ENCODE measurements around the gene NAT8L.

Gene NAT8L

GRCh38 chr4:2062168-2062807 lies 3.2 kb downstream of the NAT8L start:
- Histone ChIP-seq H3K9ac (ENCODE audit: low read length) (no peak overlapping the region), H4K5ac (ENCODE audit: low read length) (no peak overlapping the region), H3K56ac (ENCODE audit: low read length) (no peak overlapping the region), H3K27ac (ENCODE audit: low read depth, low read length) (no peak overlapping the region), H3K4me2 (ENCODE audit: low read length) (no peak overlapping the region), H3K27me3 (ENCODE audit: insufficient read depth, low read length, poor library complexity) (peaks cover 17% of the 10 kb centered on the region), H2AK5ac (ENCODE audit: low read length) (no peak overlapping the region), H3K18ac (ENCODE audit: low read length) (no peak overlapping the region), H3K4ac (ENCODE audit: low read depth, low read length) (no peak overlapping the region), H4K8ac (ENCODE audit: low read depth, low read length) (no peak overlapping the region), H3K36me3 (ENCODE audit: control insufficient read depth, insufficient read depth, low read length) (no peaks in the 10 kb centered on the region), H3K79me1 (ENCODE audit: low read length) (no peaks in the 10 kb centered on the region), H3K4me1 (ENCODE audit: control insufficient read depth, low read depth, low read length) (no peaks in the 10 kb centered on the region), H2BK120ac (ENCODE audit: low read depth, low read length) (no peak overlapping the region), H2BK5ac (ENCODE audit: low read length) (no peak overlapping the region), H3K23ac (ENCODE audit: low read length) (no peak overlapping the region), H3K4me3 (ENCODE audit: low read length) (no peak overlapping the region), H3K79me2 (ENCODE audit: control insufficient read depth, insufficient read depth, low read length) (no peaks in the 10 kb centered on the region), H2BK15ac (replicated peaks; ENCODE audit: low read depth) (no peak overlapping the region)
- WGBS (ENCODE audit: extremely low coverage, insufficient coverage, low lambda C conversion rate) = no CpG with 5 or more reads among the region's 11 CpGs
- no peak for DNase-seq

GRCh38 chr4:2062808-2063524 lies 3.8 kb downstream of the NAT8L start:
- DNase-seq = no peak
- peaks cover 11% of the 10 kb centered on the region for H3K27me3 ChIP-seq (ENCODE audit: insufficient read depth, low read length, poor library complexity)
- no peak overlapping the region for H2BK15ac ChIP-seq (replicated peaks; ENCODE audit: low read depth)
- no peak overlapping the region for H3K23ac ChIP-seq (ENCODE audit: low read length)
- no peak overlapping the region for H3K4me3 ChIP-seq (ENCODE audit: low read length)
- no peak overlapping the region for H2BK120ac ChIP-seq (ENCODE audit: low read depth, low read length)
- no peak overlapping the region for H4K8ac ChIP-seq (ENCODE audit: low read depth, low read length)
- H3K79me1 ChIP-seq (ENCODE audit: low read length) = no peaks in the 10 kb centered on the region
- H3K18ac ChIP-seq (ENCODE audit: low read length) = no peak overlapping the region
- no peaks in the 10 kb centered on the region for H3K36me3 ChIP-seq (ENCODE audit: control insufficient read depth, insufficient read depth, low read length)
- H2AK5ac ChIP-seq (ENCODE audit: low read length) = no peak overlapping the region
- no peak overlapping the region for H3K4ac ChIP-seq (ENCODE audit: low read depth, low read length)
- no peak overlapping the region for H3K4me2 ChIP-seq (ENCODE audit: low read length)
- H3K79me2 ChIP-seq (ENCODE audit: control insufficient read depth, insufficient read depth, low read length) = no peaks in the 10 kb centered on the region
- no peak overlapping the region for H3K27ac ChIP-seq (ENCODE audit: low read depth, low read length)
- H3K9ac ChIP-seq (ENCODE audit: low read length) = no peak overlapping the region
- no peak overlapping the region for H2BK5ac ChIP-seq (ENCODE audit: low read length)
- H4K5ac ChIP-seq (ENCODE audit: low read length) = no peak overlapping the region
- H3K4me1 ChIP-seq (ENCODE audit: control insufficient read depth, low read depth, low read length) = no peaks in the 10 kb centered on the region
- no CpG with 5 or more reads among the region's 16 CpGs for WGBS (ENCODE audit: extremely low coverage, insufficient coverage, low lambda C conversion rate)
- no peak overlapping the region for H3K56ac ChIP-seq (ENCODE audit: low read length)

- H3K79me1 ChIP-seq (ENCODE audit: low read length) = no peaks in the 10 kb centered on the region
- no peaks in the 10 kb centered on the region for H3K79me2 ChIP-seq (ENCODE audit: control insufficient read depth, insufficient read depth, low read length)
- H2AK5ac ChIP-seq (ENCODE audit: low read length) = no peak overlapping the region
- H3K4me1 ChIP-seq (ENCODE audit: control insufficient read depth, low read depth, low read length) = no peaks in the 10 kb centered on the region
- H3K27me3 ChIP-seq (ENCODE audit: insufficient read depth, low read length, poor library complexity) = peaks cover 8% of the 10 kb centered on the region
- H3K4me3 ChIP-seq (ENCODE audit: low read length) = no peak overlapping the region
- H3K18ac ChIP-seq (ENCODE audit: low read length) = no peak overlapping the region
- WGBS (ENCODE audit: extremely low coverage, insufficient coverage, low lambda C conversion rate) = no CpG with 5 or more reads among the region's 53 CpGs
- no peak overlapping the region for H2BK5ac ChIP-seq (ENCODE audit: low read length)
- no peak overlapping the region for H3K4ac ChIP-seq (ENCODE audit: low read depth, low read length)
- no peak overlapping the region for H4K8ac ChIP-seq (ENCODE audit: low read depth, low read length)
- H3K27ac ChIP-seq (ENCODE audit: low read depth, low read length) = no peak overlapping the region
- no peak overlapping the region for H3K56ac ChIP-seq (ENCODE audit: low read length)
- H3K36me3 ChIP-seq (ENCODE audit: control insufficient read depth, insufficient read depth, low read length) = no peaks in the 10 kb centered on the region
- no peak overlapping the region for H3K9ac ChIP-seq (ENCODE audit: low read length)
- no peak overlapping the region for H3K4me2 ChIP-seq (ENCODE audit: low read length)
- H4K5ac ChIP-seq (ENCODE audit: low read length) = no peak overlapping the region
- no peak overlapping the region for H2BK120ac ChIP-seq (ENCODE audit: low read depth, low read length)
- no peak overlapping the region for H3K23ac ChIP-seq (ENCODE audit: low read length)
- H2BK15ac ChIP-seq (replicated peaks; ENCODE audit: low read depth) = no peak overlapping the region
- DNase-seq = no peak
Observed at GRCh38 chr4:2063557-2064275, 4.6 kb downstream of the NAT8L start.

GRCh38 chr4:2064276-2064991 lies 5.3 kb downstream of the NAT8L start:
- H2BK15ac ChIP-seq (replicated peaks; ENCODE audit: low read depth) = no peak overlapping the region
- H3K27ac ChIP-seq (ENCODE audit: low read depth, low read length) = no peak overlapping the region
- no peak overlapping the region for H3K4me2 ChIP-seq (ENCODE audit: low read length)
- H3K9ac ChIP-seq (ENCODE audit: low read length) = no peak overlapping the region
- no peaks in the 10 kb centered on the region for H3K36me3 ChIP-seq (ENCODE audit: control insufficient read depth, insufficient read depth, low read length)
- DNase-seq = no peak
- H3K4ac ChIP-seq (ENCODE audit: low read depth, low read length) = no peak overlapping the region
- no peaks in the 10 kb centered on the region for H3K79me1 ChIP-seq (ENCODE audit: low read length)
- no peak overlapping the region for H3K18ac ChIP-seq (ENCODE audit: low read length)
- H3K4me3 ChIP-seq (ENCODE audit: low read length) = no peak overlapping the region
- no peak overlapping the region for H4K8ac ChIP-seq (ENCODE audit: low read depth, low read length)
- H3K23ac ChIP-seq (ENCODE audit: low read length) = no peak overlapping the region
- no peak overlapping the region for H4K5ac ChIP-seq (ENCODE audit: low read length)
- no peak overlapping the region for H2BK5ac ChIP-seq (ENCODE audit: low read length)
- H3K79me2 ChIP-seq (ENCODE audit: control insufficient read depth, insufficient read depth, low read length) = no peaks in the 10 kb centered on the region
- H3K56ac ChIP-seq (ENCODE audit: low read length) = no peak overlapping the region
- H3K4me1 ChIP-seq (ENCODE audit: control insufficient read depth, low read depth, low read length) = no peaks in the 10 kb centered on the region
- H3K27me3 ChIP-seq (ENCODE audit: insufficient read depth, low read length, poor library complexity) = peaks cover 8% of the 10 kb centered on the region
- no CpG with 5 or more reads among the region's 40 CpGs for WGBS (ENCODE audit: extremely low coverage, insufficient coverage, low lambda C conversion rate)
- H2BK120ac ChIP-seq (ENCODE audit: low read depth, low read length) = no peak overlapping the region
- no peak overlapping the region for H2AK5ac ChIP-seq (ENCODE audit: low read length)

- Histone ChIP-seq H2BK120ac (ENCODE audit: low read depth, low read length) (no peak overlapping the region), H3K4me2 (ENCODE audit: low read length) (no peak overlapping the region), H3K79me1 (ENCODE audit: low read length) (no peaks in the 10 kb centered on the region), H3K4me1 (ENCODE audit: control insufficient read depth, low read depth, low read length) (no peaks in the 10 kb centered on the region), H3K79me2 (ENCODE audit: control insufficient read depth, insufficient read depth, low read length) (no peaks in the 10 kb centered on the region), H3K23ac (ENCODE audit: low read length) (no peak overlapping the region), H2BK5ac (ENCODE audit: low read length) (no peak overlapping the region), H3K56ac (ENCODE audit: low read length) (no peak overlapping the region), H3K27me3 (ENCODE audit: insufficient read depth, low read length, poor library complexity) (peaks cover 2% of the 10 kb centered on the region), H3K18ac (ENCODE audit: low read length) (no peak overlapping the region), H3K36me3 (ENCODE audit: control insufficient read depth, insufficient read depth, low read length) (no peaks in the 10 kb centered on the region), H2AK5ac (ENCODE audit: low read length) (no peak overlapping the region), H4K8ac (ENCODE audit: low read depth, low read length) (no peak overlapping the region), H3K4me3 (ENCODE audit: low read length) (no peak overlapping the region), H3K9ac (ENCODE audit: low read length) (no peak overlapping the region), H2BK15ac (replicated peaks; ENCODE audit: low read depth) (no peak overlapping the region), H3K4ac (ENCODE audit: low read depth, low read length) (no peak overlapping the region), H4K5ac (ENCODE audit: low read length) (no peak overlapping the region), H3K27ac (ENCODE audit: low read depth, low read length) (no peak overlapping the region)
- WGBS (ENCODE audit: extremely low coverage, insufficient coverage, low lambda C conversion rate) = no CpG with 5 or more reads among the region's 24 CpGs
- DNase-seq = no peak
Observed at GRCh38 chr4:2065106-2065930, 6.2 kb downstream of the NAT8L start.
